ENCODE measurements around the gene SCTR.

The SCTR gene

DNA sequence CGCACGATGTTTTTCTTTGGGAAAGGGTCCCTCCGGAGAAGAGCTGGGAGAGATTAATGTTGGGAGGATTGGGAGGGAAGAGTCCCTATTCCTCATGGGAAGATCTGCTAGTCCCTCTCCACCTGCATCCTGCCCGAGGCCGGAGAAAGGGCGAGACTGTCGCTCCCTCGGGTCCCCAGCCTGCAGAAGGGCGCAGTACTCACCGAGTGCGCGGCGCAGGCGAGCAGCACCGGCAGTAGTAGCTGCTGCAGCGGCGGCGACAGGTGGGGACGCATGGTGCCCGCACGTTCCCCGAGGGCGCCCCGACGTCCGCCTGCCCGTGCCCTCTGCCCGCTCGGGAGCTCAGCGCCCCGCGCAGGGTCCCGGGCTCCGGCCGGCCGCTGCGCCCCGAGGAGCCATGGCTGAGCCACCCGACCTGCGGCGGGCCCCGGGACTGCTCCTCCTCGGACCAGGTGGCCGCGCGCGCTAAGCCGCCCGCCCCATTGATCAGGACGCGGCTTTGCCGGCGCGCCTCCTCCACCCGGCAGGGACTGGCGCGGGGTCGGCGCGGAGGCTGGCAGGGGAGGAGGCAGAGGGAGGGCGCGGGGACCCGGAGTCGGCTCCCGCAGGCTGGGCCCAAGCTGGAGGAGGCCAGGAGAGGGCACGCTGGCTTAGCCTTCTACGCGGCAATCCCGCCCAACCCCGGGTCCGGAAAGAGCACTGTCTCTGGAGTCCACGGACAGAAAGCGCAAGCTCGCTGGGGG, at the start of gene SCTR:
Gene SCTR, minus strand, starts transcription at position 532 of the 743 bp plus-strand sequence. Its CDS starts 257 bp downstream, at position 275.
- DNase-seq (ENCODE audit: low read depth), result no peak

DNA sequence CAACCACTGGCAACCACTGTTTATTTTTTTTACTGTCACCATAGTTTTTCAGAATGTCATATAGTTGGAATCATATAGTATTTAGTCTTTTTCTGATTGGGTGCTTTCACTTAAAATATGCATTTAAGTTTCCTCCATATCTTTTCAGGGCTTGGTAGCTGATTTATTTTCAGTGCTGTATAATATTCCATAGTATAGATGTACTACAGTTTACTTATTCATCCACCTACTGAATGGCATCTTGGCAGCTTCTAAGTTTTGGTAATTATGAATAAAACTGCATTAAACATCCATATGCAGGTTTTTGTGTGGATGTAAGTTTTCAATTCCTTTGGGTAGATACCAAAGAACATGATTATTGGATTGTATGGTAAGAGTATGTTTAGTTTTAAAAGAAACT, 43.0 kb upstream of the SCTR start:
- no peak for DNase-seq (ENCODE audit: low read depth)

DNA sequence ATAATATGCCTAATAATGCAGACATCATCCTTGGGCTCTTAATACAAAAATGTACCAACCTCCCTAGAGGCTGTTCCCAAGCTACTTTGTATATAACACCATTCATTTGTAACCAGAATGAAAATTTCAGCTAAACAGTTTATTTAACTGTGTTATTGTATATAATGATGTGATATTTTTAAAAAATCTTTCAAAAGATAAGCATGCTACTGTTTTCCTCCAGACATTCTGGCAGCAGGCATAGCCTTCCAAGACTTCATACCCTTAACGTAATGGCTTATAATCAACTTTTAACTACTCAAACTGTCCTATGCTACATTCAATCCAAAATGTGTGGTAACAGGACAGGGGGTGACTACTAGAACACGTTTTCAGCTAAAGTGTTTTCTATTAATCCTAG, 41.2 kb upstream of the SCTR start:
- no peak for DNase-seq (ENCODE audit: low read depth)

DNA sequence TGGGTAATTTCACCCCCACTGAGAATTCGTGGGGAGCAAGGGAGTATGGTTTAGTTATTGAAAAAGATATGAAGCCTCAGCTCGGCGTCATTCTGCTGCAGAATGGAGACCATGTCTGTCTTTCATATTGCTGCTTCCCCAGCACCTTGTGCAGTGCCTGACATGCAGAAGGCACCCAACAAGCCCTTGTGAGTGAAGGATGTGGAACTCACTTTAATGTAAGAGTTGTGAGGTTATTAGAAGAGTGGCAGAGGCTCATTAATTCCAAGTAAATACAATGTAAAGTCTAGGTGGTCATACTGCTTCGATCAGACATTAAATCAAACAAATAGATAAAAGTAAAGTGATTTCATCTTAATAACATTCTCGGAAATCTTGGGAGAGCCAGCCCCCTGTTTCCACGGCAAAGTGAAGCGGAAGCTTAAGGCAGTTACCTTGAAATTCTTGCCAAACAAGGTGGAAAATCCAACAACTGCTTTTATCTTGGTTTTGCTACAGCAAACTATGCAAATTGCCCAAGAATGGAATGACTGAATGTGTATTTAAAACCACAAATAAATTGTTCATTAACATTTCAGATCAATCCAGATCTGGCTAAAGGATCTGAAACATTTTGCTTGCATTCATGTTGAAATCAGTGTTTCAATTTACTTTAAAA, 29.5 kb upstream of the SCTR start:
- DNase-seq (ENCODE audit: low read depth), result no peak

DNA sequence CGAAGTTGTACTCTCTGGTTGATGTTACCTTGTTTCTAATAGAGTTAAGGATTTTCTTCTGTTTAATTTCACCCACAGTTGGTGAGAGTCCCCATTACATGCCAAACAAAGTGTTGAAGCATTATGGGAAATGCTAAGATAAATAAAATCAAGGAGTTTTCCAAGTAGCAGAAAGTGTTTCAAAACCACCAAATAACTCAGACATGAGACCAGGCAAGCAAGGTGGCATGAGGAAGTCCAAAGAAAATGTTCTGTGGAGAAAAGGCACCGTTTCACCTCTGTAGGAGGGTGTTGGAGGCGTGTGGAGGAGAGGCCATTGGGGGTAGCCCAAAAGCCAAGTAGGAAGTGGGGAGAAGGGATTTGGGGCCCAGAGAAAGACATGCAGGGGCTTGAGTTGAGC, 28.6 kb upstream of the SCTR start:
- DNase-seq (ENCODE audit: low read depth), result no peak

DNA sequence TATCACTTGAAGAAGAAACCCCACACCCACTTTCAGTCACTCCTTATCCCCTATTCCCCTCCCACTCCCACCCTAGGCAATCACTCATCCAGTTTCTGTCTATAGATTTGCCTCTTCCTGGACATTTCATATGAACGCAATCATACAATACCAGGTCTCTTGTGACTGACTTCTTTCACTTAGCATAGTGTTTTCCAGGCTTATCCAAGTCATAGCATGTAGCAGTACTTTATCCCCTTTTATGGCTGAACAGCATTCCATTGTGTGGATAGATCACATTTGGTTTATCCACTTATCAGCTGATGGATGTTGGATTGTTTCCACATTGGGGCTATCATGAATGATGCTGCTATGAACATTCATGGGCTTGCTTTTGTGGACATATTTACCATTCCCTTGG, 26.6 kb upstream of the SCTR start:
- DNase-seq (ENCODE audit: low read depth), result no peak

DNA sequence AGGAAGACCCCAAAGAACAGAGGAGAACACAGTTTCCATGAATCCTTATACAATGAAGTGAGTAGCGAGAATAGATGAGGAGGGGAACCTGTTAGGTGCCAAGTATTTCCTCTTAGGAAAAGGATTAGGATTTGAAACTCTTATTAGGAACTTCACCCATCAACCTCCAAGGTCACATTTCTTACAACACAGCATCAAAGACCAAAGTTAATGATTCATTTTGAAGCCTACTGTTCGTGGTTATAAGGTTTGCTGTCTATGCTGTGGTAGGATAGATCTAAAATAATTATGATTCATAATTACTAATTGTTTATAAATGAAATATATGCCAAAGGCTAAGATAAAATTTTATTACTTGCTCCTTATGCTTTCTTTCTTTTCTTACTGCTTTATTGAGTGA, 26.1 kb upstream of the SCTR start:
- DNase-seq (ENCODE audit: low read depth), result no peak

DNA sequence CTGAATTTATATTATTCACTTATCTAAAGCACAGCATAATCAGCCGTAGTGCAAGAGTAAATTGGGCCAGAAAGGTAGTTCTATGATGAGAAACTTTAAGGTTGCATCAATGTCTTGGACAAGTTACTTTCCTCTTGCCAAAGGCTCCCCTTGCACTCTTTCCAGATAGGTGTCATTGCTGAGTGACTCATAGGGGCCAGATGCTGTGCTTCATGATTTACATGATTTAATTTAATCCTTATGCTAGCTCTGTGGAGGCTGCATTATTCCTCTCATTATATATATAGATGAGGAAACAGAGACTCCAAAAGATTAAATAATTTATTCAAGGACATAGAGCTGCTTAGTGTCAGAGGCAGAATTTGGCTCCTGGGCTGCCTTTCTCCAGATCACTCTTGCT, 25.0 kb upstream of the SCTR start:
- no peak for DNase-seq (ENCODE audit: low read depth)

DNA sequence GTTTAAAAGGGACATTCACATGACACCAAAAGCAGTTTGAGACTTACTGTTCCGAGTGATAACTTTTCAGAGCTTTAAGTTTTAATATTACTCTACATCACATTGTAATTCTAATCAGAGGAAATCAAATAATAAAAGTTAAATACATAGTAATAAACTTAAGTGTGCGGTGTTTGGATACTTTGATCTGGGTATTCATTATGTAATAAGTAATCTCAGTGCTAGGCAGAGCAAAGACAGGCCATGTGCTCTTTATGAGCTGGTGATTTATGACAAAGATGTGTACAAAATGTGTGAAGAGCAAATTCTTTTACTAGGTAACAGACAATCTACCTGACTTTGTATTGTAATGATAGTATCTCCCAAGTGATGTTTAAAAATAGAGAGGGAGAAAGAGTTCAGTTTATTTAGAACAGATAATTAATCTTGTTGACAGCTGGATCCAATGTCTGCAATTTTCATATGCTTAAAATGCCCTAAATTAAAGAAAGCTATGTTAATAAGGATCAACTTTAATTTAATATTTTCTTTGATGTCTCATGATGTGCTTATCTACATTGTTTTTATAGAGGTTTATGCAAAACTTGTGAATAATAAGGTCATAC, 24.3 kb upstream of the SCTR start:
- no peak for DNase-seq (ENCODE audit: low read depth)

DNA sequence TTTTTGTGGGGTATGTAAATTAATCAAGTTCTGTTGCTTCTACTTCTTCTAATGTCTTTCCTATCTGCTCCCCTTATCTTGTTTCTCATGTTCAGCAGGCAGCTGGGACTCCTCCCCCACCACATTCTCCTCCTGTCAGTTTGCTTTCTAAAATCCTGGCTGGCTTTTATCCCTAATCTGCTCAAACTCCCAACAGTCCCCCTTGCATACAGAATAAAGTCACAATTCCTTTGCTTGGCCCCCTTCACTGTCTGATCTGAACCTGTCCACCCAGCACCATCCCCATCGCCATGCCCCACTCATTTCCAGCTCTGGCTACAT, 22.1 kb upstream of the SCTR start:
- no peak for DNase-seq (ENCODE audit: low read depth)

DNA sequence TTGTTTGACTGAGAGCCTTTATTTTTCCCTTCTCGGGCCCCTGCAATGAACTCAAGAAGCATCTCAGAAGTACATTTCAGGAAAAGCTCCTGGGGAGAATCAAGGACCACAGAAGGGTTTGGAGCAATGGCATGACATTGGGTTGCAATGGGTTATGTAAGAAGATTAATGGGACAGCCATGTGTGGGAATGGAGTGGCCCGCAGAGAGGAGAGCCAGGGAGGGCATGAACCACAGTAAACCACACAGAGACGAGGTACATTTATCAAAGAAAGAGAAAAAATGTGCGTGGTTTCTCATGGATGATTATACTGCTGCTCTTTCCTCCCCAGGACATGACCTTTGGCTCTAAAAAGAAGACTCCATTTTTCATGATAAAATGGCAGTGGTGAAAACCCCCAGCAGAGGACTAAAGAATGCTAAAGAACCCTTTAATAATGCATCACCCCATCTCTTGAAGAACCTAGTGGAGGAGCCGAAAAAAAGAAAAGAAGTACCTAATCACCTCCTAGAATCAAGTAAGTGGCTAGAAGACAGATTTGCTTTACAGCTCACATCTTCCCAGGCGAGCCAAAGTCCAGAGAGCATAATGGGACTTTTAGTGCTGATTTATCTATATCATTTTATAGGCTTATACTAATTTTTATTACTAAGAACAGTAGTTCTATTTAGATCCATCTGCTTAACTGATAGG, 21.6 kb upstream of the SCTR start:
- no peak for DNase-seq (ENCODE audit: low read depth)

DNA sequence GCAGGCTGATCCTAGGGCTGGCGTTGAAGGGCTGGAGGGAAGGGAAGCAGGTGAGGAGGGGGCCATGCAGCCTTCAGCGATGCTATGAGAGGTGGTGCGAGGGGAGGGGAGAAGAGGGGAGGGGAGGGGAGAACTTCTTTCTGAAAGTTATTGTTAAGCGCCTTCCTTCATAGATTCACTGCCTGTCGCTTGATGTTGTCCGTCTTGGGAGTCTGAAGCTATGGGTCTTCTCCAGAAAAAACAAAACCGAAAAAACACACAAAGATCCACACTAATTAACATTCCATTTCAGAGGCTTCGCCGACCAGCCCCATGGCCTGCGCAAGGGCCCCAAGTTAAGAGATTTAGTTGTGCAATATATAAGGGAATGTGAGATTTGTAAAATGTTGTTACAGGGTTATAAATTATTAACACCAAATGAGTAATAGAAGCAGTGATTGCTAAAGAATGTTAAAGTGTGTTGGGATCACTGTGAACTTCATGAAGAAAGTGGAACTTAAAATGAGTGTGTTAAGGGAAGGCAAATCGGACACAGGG, 20.7 kb upstream of the SCTR start:
- DNase-seq (ENCODE audit: low read depth), result no peak

DNA sequence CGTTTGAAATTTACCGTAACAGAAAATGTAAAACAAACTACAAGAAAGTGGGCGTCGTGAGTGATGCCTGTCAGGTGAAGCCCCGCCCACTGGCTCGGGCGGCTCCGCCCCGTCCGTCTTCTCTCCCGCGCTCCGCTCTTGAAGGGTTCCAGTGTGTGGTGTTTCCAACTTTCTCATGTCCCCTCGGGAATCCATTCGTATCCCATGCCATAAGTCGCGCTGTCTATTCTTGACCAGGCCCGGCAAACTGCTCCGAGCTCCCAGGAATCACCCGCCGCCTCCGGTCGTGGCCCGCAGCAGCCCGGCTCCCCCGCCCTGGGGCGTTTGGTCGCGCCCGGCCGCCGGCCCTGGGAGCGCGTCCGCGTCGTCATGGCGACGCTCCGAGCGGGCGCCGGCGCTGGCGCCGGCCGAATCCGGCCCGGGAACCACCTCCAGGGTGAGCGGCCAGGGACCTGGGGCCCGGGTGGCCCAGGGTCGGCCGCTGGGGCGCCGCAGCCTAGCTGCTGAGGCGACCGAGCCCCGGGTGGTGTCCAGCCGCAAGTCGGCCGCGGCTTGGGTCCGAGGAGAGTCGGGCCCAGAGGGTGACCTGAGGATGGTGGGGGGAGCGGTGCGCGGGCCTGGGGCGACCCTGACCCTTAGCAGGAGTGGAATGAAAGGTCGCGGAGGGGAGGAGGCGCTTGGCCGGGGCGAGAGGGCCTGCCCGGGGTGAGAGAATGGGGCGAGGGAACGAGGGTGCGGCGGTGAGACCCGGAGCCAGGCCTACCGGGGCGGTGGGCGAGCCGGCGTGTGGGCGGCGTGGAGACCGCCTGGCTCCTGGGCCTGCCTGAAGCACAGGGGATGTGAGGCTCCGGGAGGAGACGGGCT, 20.0 kb upstream of the SCTR start, which contains the start of gene CFAP221:
Gene CFAP221, plus strand, starts transcription at position 375 of the 864 bp plus-strand sequence. CDS start 1,683 bp downstream, outside the sequence.
- peak; percentile 33 for DNase-seq (ENCODE audit: low read depth)

DNA sequence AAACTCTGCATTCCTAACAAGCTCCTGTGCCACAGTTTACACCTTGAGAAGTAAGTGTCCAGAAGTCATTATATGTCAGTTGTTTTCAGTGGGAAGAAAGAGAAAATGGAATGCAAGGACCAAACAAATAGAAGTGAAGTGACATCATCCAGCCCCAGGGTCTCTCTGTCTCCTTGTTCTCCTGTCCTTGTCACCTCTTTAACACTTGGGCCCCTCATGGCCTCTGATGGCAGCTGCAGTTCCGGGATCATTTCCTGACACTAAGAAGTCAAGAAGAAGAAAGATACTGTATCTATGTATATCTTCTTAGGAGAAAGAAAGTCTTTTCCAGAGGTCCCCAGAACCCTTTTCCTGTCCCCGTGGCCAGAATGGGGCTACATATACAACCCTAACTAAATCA, 17.2 kb upstream of the SCTR start:
- DNase-seq (ENCODE audit: low read depth), result no peak

DNA sequence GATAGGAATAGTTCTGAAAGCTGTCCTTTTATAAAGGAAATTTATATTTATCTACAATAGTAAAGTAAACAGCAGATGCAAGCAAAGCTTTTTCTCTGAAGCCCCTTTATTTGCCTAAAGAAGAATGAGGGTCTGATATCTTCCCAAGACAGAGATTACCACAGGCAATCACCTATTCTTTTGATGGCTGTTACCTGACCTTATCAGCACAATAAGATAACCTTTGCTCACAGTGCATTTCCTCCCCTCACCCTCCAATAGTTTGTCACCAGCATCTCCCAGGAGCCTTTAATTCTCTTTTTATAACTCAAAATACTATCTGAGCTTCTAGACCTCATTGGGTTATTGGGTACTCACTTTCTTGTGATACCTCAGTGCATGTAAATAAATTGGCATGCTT, 13.5 kb upstream of the SCTR start:
- DNase-seq (ENCODE audit: low read depth), result no peak

DNA sequence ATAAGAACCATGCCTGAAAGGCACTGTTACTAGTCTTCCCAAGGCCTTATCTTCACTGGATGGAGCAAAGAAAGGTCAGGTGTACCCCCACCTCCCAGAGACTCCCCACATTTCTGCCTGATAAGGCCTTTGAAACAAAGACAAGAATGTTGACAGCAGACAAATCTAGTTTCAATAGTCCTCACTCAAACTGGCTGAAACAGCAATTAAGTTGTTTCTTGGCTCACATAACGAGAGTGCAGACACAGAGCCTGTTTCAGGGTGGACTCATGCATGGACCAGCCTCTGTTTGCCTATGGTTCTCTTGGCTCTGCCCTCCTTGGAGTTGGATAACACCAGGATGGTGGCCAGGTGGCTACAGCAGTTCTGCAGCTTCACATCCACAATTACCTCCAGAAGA, 12.4 kb upstream of the SCTR start:
- DNase-seq (ENCODE audit: low read depth), result no peak

DNA sequence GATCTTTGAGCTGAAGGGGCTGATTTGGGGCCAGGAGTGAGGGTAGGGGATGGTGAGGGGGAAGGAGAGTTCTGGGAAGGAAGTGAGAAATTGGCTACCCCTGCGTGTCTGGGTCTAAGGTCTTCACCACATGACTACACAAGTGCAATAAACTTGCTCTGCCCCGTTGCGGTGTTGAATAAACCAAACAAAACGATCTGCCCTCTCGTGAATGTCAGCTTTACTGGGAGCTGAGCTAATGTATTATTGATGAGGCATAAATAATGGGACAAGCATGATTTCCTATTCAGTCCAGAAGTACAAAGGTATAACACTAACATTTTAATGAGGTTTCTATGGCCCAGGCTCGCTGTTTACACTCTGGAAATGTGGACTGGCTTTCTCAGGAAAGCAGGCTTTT, 11.9 kb upstream of the SCTR start:
- no peak for DNase-seq (ENCODE audit: low read depth)

DNA sequence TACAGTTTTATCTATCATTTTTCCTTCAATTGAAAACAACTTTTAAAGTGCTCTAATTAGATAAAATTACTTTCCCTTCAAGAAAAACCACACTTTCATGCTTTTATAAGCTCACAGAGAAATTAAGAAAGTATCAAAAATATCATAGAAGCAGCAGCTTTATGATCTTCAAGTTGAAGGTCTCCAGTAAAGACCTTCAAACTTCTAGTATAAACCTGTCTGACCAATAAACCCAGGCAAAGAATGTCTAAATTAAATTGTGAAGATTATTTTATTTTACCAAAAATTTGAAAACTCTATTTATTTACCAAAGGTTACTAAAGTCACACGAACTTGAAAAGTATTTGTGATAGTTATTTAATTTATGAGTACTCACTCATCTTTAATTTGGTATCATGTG, 9.3 kb upstream of the SCTR start:
- no peak for DNase-seq (ENCODE audit: low read depth)

DNA sequence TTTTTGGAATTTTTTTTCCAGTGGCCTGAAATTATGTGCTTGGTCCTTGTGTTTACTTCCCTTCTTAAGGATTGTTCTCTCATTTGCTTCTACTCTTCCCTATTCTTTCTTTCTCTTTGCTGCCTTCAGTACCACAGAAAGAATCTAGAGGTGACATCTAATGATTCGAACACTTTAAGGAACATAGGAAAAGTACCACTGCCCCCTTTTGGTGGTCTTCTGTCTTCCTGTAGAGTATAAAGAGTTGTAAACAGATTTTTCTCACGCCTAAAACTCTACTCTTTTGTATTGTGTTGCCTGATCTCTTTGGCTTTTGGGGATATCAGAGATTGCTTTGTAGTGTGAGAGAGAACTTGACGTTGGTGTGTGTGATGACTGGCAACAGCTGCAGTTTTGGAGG, 7.0 kb upstream of the SCTR start:
- DNase-seq (ENCODE audit: low read depth), result no peak

DNA sequence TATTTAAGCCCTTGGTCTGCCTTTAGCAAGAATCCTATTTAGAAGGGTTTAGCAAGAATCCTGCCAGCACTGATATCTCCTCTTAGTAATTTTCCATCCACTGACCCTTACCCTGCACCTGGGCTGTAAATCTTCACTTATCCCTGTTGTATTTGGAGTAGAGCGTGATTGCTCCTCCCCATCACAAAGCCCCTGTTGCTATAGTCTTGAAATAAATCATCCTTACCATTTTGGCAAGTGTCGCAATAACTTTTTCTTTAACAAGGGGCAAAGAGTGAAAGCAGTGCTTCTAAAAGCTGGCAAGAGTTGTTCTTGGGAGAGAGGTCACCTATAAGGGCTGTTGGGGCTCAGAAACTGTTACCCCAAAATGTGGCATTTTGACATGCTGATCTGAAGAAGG, 3.7 kb upstream of the SCTR start:
- DNase-seq (ENCODE audit: low read depth), result no peak

DNA sequence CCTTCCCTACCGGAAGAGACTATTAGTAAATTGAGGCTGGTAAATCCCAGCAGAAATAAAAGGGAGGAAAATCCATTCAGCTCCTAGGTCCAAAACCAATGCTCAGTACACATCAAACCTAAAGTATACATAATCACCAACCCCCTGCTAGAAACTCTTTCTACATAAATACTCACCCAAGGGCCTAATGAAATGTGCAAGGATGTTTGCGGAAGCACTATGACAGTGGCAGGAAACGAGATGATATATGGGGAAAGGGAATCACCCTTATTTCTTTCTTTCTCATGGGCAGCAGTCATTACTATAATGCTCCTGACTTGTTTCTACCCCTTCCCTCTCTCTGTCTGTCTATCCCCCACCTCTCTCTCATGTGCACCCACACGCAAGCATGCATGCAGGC, 1.3 kb upstream of the SCTR start:
- no peak for DNase-seq (ENCODE audit: low read depth)
